Right lobe of liver (tissue), 4 donors: Measurements from ENCODE around the gene SPATS2.
A peak's percentile ranks its signal among the peaks of the same experiment; 100 is the strongest.

Experiments used
- POLR2A ChIP-seq: fragments of 450-650 bp; IDR thresholded peaks from one replicate; pipeline ENCODE4 v1.6.1; 2017; ENCODE audit warnings: antibody characterized with exemption, mild to moderate bottlenecking
- TF ChIP-seq, protein P1 (sequence below), 4 donors: fragments of 200-600 bp in 3 of 4; fragments of 450-650 bp in 1 of 4; IDR thresholded peaks; one replicate each; pipeline versions ENCODE4 v1.5.1 to v1.8.0; 2016 to 2022; ENCODE audit warnings: antibody characterized with exemption in 4 of 4, mild to moderate bottlenecking in 2 of 4
- donor health status: DM: no; HTN: no; CAD: no.
- donor health status: DM: no; HTN: no; CAD: no.
- donor health status: DM: no; HTN: yes; CAD: no.

DNA sequence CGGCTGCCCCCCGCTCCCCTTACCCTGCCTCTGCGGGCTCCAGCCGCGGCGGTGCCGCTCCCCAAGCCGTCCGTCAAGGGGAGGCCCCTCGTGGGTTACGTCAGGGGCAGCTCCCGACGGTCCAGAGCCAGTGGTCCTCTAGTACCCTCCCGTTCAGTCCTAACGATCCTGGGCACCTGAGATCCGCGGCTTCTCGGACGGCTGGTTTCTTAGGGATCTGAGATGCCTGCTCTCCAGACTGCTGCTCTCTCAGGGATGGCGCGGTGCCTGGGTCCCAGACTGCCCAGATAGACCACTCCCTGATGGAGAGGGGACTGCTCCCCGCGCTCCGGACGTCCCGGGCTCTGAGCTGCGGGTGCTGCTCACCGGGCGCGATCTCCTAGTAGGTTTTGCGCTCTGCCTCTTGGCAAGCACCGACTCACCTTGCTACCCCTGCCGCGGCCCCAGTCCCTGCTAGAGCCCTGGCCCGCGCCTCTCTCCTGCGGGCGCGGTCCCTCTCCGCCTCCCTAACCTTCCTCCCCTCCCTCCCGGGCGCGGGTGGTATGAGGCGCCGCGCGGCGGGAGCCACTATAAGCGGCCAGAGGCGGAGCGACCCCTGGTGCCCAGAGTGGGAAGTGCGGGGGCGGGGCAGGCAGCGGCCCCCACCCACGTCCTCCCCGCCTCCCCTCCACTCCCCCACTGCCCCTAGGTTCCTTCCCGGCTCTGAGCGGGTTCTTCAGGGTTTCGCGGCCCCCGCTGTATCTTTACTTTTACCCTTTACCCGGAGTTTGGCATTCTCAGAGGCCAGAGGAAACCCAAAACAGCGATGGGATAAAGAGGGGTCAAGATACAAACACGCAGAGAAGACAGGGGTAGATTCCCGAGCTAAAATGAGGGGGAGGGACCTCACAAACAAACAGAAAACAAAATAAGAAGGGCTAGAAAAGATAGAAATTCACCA is 30.3 kb upstream of the SPATS2 start, which contains the start of gene C1QL4:
- TF ChIP-seq, protein P1, sequence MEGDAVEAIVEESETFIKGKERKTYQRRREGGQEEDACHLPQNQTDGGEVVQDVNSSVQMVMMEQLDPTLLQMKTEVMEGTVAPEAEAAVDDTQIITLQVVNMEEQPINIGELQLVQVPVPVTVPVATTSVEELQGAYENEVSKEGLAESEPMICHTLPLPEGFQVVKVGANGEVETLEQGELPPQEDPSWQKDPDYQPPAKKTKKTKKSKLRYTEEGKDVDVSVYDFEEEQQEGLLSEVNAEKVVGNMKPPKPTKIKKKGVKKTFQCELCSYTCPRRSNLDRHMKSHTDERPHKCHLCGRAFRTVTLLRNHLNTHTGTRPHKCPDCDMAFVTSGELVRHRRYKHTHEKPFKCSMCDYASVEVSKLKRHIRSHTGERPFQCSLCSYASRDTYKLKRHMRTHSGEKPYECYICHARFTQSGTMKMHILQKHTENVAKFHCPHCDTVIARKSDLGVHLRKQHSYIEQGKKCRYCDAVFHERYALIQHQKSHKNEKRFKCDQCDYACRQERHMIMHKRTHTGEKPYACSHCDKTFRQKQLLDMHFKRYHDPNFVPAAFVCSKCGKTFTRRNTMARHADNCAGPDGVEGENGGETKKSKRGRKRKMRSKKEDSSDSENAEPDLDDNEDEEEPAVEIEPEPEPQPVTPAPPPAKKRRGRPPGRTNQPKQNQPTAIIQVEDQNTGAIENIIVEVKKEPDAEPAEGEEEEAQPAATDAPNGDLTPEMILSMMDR (IDR thresholded peaks at IDR 0.05): peak; percentile 60 to 99 (median 98)
- no peak for TF ChIP-seq POLR2A
